NCI-H1092 (cell line): ENCODE results near the gene PRADC1.

Experiments used
- DNase-seq: peaks from one replicate; lab custom pipeline; 2025; lab: John Stamatoyannopoulos, UW

Gene PRADC1

GRCh38 chr2:73235315-73236028 lies 2.4 kb upstream of the PRADC1 start:
- no peak for DNase-seq

- DNase-seq, result peak; percentile 88
Observed at GRCh38 chr2:73233932-73234832, 1.1 kb upstream of the PRADC1 start, which contains the start of gene CCT7. CCT7 (plus strand) TSS chr2:73234308; CDS start chr2:73234379, 71 bp downstream.

- no peak for DNase-seq
Observed at GRCh38 chr2:73232403-73233153, 461 bp downstream of the PRADC1 start.

GRCh38 chr2:73228631-73229030 lies 4.4 kb downstream of the PRADC1 start:
- no peak for DNase-seq

GRCh38 chr2:73227086-73227485 lies 6.0 kb downstream of the PRADC1 start:
- no peak for DNase-seq

GRCh38 chr2:73225513-73226360 lies 7.3 kb downstream of the PRADC1 start:
- no peak for DNase-seq

GRCh38 chr2:73223821-73224220 lies 9.2 kb downstream of the PRADC1 start:
- no peak for DNase-seq

GRCh38 chr2:73218298-73218697 lies 14.7 kb downstream of the PRADC1 start:
- DNase-seq, result no peak

GRCh38 chr2:73217826-73218225 lies 15.2 kb downstream of the PRADC1 start:
- no peak for DNase-seq

GRCh38 chr2:73217160-73217559 lies 15.9 kb downstream of the PRADC1 start:
- no peak for DNase-seq

- no peak for DNase-seq
Observed at GRCh38 chr2:73215254-73215653, 17.8 kb downstream of the PRADC1 start.

GRCh38 chr2:73214120-73215035 lies 18.7 kb downstream of the PRADC1 start, which contains the start of gene SMYD5:
SMYD5 (plus strand) TSS chr2:73214245; CDS start chr2:73214267, 22 bp downstream.
- DNase-seq, result peak; percentile 48

GRCh38 chr2:73212448-73213176 lies 20.4 kb downstream of the PRADC1 start:
- peak; percentile 42 for DNase-seq

GRCh38 chr2:73212098-73212447 lies 21.0 kb downstream of the PRADC1 start:
- DNase-seq, result no peak

GRCh38 chr2:73210696-73211095 lies 22.3 kb downstream of the PRADC1 start:
- DNase-seq, result no peak

GRCh38 chr2:73210019-73210418 lies 23.0 kb downstream of the PRADC1 start:
- DNase-seq, result no peak

GRCh38 chr2:73208258-73208657 lies 24.8 kb downstream of the PRADC1 start:
- DNase-seq, result no peak

GRCh38 chr2:73205611-73206010 lies 27.4 kb downstream of the PRADC1 start:
- DNase-seq, result no peak

GRCh38 chr2:73203055-73203681 lies 29.9 kb downstream of the PRADC1 start:
- no peak for DNase-seq
